ENCODE results near the gene MT1B.
A peak's percentile ranks its signal among the peaks of the same experiment; 100 is the strongest.
"Not testable (repeated sequence)": the region's sequence is repeated elsewhere in the genome, so short reads cannot be mapped to it uniquely, and the experiment has no call there.

MT1B gene

DNA sequence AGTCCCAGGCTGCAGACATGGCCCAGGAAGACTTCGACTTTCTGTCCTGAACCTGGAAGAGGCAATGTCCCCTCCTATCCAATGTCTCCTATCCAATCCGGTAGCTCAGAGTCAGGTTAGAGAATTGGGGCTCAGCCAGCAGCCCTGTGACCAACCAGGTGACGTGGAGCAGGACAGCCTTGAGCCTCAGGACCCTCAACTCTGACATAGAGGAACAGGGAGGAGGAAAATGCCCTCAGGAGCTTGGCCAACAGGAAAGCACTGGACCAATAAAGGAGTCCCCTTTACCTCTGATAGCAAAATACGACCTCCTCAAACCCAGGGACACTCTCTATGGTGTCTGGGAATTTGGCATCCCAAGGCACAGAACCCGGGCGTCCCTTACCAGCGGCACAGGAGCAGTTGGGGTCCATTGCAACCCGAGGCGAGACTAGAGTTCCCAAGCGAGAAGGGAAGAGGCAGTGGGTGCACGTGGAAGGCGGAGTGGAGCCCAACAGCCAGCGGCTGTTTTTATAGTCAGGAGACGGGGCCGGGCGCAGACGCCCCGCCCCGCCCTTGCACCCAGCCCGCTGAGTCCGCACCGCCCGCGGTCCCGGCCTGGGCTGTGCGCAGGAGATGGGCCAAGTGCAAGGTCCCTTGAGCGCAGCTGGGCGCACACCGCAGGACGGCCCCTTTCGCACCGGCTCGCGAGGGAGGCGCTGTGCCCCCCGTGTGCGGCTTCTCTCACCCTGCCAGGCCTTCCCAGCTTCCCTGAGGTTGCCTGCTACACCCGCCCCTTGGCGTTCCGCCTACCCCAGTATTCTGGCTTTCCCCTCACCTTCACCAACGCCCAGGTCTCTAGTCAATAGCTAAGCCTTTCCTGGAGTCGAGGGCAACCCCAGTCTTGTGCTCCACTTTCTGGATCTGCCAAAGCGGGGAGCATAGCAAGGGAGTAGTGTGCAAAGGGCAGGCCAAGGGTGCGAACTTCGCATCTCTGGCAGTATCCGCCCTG is 16.2 kb downstream of the MT1B start, which contains the start of gene MT1G:
MT1G (minus strand) TSS at position 485 of the 991 bp plus-strand sequence; CDS start at position 413, 72 bp downstream.
- DNase-seq (ENCODE audit: low spot score), result peak; percentile 52

DNA sequence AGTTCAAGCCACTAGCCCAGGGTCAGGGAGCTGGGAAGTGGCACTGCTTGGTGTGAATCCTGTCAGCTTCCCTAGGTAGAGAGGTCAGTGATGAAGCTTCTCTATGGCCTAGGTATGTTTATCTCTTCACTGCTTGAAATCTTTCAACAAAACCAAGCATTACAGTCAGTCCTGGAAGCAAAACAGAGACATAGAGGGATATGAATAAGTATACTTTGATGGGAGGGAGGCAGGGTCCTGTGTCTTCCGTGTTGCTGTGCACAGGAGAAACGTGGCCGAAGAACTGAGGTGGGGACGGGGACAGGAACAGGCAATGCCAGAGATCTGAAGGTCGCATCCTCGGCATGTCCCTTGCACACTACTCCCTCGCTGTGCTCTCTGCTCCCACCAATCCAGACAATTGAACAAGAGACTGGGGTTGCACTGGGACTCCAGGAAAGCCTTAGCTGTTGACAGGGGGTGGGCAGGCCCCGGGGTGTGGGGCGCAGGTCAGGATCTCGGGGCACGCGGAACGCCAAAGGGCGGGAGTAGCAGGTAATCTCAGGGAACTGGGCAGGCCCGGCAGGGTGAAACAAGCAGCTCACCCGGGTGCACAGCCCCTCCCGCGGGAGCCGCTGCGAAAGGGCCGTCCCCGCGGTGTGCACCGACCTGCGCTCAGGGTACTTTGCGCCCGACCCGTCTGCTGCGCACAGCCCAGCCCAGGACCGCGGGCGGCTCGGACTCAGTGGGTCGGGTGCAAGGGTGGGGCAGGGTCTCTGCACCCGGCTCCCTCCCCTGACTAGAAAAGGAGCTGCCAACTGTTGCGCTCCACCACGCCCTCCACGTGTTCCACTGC is 17.5 kb downstream of the MT1B start, which contains the start of gene MT1H:
MT1H (plus strand) TSS at position 810 of the 835 bp plus-strand sequence. CDS start 71 bp downstream, outside the sequence.
- no peak for DNase-seq (ENCODE audit: low spot score)

DNA sequence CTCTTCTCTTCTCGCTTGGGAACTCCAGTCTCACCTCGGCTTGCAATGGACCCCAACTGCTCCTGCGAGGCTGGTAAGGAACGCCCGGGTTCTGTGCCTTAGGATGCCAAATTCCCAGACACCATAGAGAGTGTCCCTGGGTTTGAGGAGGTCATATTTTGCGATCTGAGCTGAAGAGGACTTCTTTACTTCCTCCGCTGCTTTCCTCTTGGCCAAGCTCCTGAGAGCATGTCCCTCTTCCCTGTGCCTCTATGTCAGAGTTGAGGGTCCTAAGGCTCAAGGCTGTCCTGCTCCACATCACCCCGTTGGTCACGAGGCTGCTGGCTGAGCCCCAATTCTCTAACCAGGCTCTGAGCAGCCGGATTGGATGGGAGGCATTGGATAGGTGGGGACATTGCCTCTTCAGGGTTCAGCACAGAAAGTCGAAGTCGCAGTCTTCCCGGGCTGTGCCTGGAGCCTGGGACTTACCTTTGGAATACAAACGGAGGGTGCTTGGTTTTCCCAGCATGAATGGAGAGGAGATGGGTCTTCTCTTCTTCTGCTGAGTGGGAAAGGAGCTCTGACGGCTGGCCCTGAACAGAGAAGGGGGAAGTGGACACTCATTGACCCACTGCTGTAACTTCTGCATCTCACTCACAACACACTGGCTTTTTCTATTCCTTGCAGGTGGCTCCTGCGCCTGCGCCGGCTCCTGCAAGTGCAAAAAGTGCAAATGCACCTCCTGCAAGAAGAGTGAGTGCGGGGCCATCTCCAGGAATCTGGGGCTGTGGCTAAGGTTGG is 18.3 kb downstream of the MT1B start:
- DNase-seq (ENCODE audit: low spot score), result no peak

DNA sequence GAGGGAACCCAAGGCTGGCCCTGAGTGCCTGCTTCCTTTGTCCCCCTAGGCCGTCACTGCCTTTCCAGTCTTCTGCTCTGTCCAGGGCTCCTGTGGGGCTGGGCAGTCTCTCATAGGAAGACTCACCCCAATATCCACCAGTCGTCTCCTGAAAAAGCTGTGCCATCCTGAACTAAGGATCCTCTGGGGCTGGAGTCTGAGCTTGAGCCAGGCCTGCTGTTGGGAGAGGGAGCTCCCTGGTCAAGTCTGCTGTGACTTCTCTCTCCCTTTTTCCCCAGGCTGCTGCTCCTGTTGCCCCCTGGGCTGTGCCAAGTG is 18.9 kb downstream of the MT1B start:
- DNase-seq (ENCODE audit: low spot score), result no peak

DNA sequence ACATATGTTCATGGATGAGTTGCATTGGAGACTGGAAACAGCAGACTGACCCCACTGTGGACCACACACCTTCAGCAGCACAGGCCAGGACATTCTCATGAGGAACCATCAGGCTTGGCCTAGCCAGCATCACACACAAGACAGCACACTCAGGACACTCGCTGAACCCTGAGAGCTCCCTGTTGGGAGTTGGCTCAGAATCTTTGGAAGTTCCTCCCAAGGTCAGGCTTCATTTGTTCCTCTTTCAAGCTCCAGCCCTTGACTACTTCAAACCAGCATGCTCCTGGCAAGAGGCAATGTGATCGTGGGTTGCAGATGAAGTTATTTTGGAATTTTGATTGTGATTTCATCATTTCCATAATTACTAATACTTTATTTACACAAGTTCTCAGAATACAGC is 20.0 kb downstream of the MT1B start:
- DNase-seq (ENCODE audit: low spot score), result peak; percentile 33

DNA sequence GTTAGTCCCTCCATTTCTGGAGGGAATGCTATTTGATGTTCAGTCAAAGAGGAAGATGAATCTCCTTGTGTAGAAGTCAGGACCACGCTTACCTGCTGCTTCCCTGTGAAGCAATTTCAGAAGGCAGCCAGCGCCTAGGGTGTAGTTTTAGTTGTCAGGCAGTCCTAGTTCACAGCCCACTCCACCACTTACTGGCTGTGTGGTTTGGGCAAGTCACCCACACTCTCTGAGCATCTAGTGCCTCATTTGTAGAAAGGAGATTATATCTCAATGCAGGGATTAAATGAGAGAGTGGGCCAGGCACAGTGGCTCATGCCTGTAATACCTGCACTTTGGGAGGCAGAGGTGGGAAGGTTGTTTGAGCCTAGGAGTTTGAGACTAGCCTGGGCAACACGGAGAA is 20.5 kb downstream of the MT1B start:
- DNase-seq (ENCODE audit: low spot score), result not testable (repeated sequence)

DNA sequence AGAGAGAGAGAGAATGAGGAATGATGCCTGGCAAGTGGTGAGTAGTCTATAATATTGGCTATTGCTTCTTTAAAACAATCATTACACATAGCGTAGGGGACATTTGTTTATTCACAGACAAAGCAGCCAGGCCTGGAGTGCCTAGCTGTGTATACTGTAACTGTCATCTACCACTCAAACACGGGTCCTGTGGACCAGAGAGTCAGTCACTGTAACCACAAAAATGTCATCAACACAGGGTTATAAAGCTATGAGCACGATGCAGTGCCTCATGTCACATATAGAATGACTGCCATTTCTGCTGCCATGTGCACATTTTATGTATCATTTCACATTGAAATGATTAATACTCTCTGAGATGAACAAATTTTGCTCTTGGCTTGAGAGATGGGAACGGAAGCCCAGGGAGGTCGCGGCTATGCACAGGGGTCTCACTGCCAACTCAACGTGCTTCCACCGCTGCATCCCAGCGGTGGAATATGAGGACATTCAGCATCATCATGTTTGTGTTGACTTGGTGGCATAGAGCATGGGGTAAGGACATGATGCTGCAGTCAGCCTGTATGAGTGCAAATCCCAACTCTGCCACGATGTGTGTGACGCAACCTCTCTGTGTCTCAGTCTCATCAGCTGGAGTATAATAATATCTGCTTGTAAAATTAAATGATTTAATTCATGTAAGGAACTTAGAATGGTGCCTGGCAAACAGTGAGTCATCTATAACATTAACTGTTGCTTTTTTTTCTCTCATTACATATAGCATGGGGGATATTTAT is 21.3 kb downstream of the MT1B start:
- DNase-seq (ENCODE audit: low spot score), result peak; percentile 34

DNA sequence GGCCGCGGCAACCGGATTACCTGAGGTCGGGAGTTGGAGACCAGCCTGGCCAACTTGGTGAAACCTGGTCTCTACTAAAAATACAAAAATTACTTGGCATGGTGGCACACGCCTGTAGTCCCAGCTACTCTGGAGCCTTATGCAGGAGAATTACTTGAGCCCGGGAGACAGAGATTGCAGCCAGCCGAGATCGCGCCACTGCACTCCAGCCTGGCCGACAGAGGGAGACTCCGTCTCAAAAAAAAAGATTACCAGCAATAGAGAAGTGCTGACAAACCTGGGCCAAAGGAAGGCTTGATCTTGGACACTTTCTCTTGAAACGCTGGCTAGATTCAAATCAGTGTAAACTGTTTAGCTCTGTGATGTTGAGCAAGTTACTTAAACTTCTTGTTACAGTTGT is 22.2 kb downstream of the MT1B start:
- DNase-seq (ENCODE audit: low spot score), result peak; percentile 35

DNA sequence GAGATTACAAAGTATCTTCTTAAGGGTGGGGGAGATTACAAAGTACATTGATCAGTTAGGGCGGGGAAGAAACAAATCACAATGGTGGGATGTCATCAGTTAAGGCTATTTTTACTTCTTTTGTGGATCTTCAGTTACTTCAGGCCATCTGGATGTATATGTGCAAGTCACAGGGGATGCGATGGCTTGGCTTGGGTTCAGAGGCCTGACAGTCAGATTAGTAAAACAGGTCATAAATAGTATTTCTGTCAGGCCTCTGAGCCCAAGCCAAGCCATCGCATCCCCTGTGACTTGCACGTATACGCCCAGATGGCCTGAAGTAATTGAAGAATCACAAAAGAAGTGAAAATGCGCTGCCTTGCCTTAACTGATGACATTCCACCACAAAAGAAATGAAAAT is 22.9 kb downstream of the MT1B start:
- DNase-seq (ENCODE audit: low spot score), result not testable (repeated sequence)

DNA sequence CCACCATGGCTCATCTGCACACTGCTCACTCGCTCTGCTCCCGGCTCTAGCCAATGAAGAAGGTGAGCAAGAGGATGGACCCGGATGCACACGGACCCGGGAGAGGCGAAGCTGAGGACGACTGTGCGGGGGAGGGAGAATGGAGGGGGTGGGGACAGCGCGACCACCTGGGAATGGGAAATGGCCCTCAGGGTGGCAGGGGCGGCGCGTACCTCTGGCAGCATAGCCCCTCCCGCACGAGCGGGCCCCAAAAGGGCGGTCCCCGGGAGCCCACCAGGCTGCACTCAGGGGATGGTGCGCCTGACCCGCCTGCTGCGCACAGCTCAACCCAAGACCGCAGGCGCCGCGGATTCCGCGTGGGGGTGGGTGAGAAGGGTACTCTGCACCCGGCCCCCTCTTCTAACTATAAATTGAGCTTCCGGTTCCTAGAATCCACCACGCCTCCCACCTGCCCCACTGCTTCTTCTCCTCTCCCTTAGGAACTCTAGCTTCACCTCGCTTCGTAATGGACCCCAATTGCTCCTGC is 24.1 kb downstream of the MT1B start:
- no peak for DNase-seq (ENCODE audit: low spot score)

DNA sequence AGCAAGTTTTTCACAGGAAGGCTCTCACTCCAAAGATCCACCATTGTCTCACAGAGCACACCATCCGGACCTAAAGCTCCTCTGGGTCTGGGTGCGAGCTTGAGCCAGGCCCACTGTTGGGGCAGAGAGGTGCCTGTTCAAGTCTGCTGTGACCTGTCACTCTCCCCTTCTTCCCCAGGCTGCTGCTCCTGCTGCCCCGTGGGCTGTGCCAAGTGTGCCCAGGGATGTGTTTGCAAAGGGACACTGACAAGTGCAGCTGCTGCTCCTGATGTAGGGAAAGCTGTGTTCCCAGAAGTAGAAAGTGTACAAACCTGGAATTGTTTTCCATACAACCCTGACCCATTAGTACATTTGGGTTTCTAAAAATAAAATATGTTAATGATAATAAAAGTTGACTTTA is 25.8 kb downstream of the MT1B start:
- DNase-seq (ENCODE audit: low spot score), result no peak

DNA sequence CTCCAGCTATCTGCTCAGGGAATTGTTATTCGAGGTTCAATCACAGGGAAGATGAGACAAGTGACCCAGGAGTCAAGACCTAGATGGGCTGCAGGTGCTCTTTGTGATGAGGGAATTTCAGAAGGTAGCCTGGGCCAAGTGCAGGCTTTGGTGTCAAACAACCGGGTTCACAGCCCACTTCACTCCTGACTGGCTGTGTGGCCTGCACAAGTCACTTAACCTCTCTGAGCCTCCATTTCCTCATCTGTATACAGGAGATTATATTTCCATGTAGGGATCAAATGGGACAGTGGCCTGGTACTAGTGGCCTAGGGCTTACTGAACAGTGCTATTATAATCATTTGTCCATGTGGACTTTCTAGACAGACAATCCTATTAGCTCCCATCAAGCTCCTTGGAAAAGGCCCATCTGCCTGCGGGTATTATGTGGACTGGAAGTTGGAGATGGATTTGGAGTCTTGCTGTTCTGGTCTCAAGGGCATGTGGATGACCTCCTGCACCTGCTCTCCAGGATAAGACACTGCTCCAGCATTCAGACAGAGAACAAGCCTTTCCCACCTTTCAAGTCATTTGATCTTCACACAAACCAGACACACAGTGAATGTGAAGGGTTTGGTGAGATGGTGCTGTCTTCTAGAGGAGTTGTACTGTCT is 27.5 kb downstream of the MT1B start:
- no peak for DNase-seq (ENCODE audit: low spot score)

DNA sequence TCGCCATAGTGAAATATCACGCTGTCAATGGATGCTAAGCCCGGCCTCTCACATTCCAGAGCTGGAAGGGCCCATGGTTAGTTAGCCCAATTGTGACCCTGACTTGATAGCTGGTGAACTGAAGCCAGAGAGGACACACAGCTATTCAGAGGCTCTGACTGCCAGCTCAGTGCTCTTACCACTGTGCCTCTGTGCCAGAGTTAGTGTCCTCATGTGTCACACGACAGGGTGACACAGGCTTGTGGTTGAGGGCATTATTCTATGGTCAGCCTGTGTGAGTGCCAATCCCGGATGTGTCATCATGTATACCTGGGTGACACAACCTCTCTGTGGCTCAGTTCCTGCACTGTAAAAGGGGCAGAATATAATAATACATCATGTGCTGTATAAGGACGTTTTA is 28.1 kb downstream of the MT1B start:
- DNase-seq (ENCODE audit: low spot score), result no peak

DNA sequence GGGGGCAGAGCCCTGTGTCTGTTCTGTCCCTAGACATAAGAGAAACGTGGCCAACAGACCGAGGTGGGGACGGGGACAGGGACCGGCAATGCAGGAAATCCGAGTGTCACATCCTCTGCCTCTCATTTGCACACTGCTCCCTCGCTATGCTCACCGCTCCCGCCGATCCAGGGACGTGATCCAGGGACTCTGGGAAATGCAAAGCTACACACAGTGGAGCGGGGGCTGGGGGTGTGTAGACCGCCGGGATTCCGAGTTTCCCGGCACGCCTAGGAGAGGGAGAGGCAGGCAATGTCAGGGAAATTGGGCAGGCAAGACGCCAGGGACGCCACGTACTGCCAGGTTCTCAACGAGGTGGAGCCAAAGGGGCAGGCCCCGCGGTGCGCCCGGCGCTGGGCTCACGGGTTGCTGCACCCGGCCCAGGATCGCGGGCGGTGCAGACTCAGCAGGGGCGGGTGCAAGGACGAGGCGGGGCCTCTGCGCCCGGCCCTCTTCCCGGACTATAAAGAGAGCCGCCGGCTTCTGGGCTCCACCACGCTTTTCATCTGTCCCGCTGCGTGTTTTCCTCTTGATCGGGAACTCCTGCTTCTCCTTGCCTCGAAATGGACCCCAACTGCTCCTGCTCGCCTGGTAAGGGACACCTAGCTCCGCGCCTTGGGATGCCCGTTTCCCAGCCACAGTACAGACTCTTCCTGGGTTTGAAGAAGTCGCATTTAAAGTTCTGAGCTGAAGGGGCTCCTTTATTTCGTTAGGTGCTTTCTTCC is 30.4 kb downstream of the MT1B start, which contains the start of gene MT1X:
MT1X (plus strand) TSS at position 532 of the 764 bp plus-strand sequence; CDS start at position 603, 71 bp downstream.
- peak; percentile 94 for DNase-seq (ENCODE audit: low spot score)

DNA sequence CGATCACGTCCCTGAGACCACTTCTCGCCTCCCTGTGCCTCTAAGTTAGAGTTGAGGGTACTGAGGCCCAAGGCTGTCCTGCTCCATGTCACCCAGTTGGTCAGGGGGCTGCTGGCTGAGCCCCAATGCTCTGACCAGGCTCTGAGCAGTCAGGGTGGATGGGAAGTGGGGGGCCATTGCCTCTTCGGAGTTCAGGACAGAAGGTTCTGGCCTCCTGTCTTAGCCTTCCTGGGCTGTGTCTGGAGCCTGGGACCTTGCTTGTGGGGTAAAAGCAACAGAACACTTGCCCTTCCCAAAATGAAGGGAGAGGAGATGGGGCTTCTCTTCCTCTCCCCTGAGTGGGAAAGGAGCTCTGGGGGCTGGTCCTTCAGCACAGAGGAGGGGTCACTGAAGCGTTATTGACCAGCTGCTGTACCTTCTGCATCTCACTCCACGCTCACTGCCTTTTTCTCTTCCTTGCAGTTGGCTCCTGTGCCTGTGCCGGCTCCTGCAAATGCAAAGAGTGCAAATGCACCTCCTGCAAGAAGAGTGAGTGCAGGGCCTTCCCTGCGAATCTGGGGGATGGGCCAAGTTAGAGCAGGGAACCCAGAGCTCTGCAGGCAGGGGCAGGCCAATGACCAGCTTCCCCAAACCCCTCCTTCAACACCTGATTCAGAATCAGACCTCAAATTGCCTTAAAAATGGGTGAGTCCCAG is 31.2 kb downstream of the MT1B start:
- DNase-seq (ENCODE audit: low spot score), result no peak

DNA sequence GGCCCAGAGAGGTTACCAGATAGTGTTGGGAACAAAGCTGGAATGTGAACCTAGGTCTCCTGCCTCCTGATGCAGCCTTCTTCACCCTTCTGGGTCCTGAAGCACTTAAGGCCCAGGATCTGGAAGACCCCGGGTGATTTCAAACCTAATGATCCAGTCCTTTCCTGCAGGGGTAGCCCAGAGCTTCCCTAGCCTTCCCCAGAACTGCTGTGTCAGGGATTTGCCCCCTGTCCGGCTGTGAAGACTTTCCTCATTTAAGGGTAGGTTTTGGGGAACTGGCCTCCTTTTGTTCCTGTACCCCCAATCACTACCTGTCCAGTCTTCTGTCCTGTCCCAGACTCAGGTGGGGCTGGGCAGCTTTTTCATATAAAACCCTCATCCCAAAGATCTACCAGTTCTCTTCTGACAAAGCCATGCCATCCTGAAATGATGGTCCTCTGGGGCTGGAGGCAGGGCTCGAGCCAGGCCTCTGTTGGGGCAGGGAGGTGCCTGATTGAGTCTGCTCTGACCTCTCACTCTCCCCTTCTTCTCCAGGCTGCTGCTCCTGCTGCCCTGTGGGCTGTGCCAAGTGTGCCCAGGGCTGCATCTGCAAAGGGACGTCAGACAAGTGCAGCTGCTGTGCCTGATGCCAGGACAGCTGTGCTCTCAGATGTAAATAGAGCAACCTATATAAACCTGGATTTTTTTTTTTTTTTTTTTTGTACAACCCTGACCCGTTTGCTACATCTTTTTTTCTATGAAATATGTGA is 31.9 kb downstream of the MT1B start:
- no peak for DNase-seq (ENCODE audit: low spot score)

DNA sequence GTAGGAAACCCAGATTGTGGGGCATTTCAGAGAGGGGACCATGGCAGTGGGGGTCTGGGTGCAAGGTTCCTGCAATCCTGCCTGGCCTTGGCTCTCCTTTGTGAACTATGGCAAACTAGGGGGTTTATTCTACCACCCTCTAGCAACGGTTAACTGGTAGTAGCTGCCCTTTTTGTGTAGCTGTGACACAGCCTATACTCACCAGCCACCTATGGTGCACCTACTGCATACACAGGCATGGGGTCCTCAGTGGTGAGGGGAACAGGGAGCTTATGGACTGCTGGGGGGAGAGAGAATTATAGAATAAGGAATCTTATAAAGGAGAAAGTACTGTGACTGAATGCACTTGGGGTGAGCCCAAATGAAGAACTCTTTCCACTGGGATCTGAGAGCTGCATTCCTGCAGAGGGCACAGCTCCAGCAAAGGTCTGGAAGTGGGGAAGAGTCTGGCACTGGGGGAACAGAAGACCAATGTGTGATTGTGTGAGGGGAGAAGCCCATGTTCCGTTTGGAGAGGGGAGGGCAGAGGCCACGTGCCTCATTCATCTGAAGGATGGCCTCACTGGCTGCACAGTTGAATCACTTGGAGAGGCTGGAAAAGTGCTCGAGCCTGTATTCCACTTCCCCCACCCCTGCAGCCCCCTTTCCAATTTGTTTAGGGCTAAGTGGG is 32.7 kb downstream of the MT1B start:
- no peak for DNase-seq (ENCODE audit: low spot score)
